Forelimb muscle (tissue), 1 donor: ENCODE measurements around the gene EIF4G1. TPM values are rescaled to one million over a fixed set of nuclear protein-coding genes. Genes with fewer than 3 reads are reported as not detected.

Source experiments
- DNase-seq: peaks from one replicate; pipeline ENCODE4 v3.0.0-alpha.2; 2013; ENCODE audit warnings: low read depth
- polyA plus RNA-seq: library from polyadenylated mRNA; unstranded; fragments of 120-200 nt; gene quantifications from one replicate; pipeline ENCODE4 v1.2.1, GENCODE V29; 2013; ENCODE audit not compliant: insufficient read length

Gene EIF4G1
- polyA plus RNA-seq, 1 donor: 171 TPM

DNA sequence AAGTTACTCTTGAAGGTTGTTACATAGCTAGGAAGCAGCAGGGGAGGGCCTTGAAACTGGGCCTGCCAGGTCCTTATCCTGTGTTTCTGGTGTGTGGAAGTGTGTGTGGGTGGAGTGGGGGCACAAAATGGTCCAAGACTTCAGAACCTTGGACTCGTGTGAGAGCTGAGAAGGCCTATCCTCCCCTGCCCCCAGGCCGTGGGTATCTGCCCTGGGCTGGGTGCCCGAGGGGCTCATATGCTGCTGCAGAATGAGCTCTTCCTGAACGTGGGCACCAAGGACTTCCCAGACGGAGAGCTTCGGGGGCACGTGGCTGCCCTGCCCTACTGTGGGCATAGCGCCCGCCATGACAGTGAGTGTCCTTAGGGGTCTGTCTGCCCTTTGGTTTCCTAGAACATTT lies 69.9 kb downstream of the EIF4G1 start:
- DNase-seq: no peak

Other genes with a start within 250 kb of the EIF4G1 start
- not detected for gene HTR3E, start 217.5 kb upstream of the EIF4G1 start, polyA plus RNA-seq
- gene EIF2B5, start 179.2 kb upstream of the EIF4G1 start, polyA plus RNA-seq: 36.4 TPM
- gene DVL3, start 159.2 kb upstream of the EIF4G1 start, polyA plus RNA-seq: 85.7 TPM
- gene AP2M1, start 139.8 kb upstream of the EIF4G1 start, polyA plus RNA-seq: 177 TPM
- gene ABCF3, start 128.4 kb upstream of the EIF4G1 start, polyA plus RNA-seq: 53.2 TPM
- gene VWA5B2, start 85.0 kb upstream of the EIF4G1 start, polyA plus RNA-seq: 0.40 TPM
- gene ALG3, start 65.6 kb upstream of the EIF4G1 start, polyA plus RNA-seq: 21.5 TPM
- gene EEF1AKMT4, start 64.9 kb upstream of the EIF4G1 start, polyA plus RNA-seq: 1.4 TPM
- gene CAMK2N2, start 53.1 kb upstream of the EIF4G1 start, polyA plus RNA-seq: not detected
- gene ECE2, start 38.6 kb upstream of the EIF4G1 start, polyA plus RNA-seq: not detected
- 163 TPM for gene PSMD2, start 15.4 kb upstream of the EIF4G1 start, polyA plus RNA-seq
- 8.8 TPM for gene FAM131A, start 23.0 kb downstream of the EIF4G1 start, polyA plus RNA-seq
- 3.7 TPM for gene CLCN2, start 47.0 kb downstream of the EIF4G1 start, polyA plus RNA-seq
- gene POLR2H, start 47.1 kb downstream of the EIF4G1 start, polyA plus RNA-seq: 45.6 TPM
- gene THPO, start 63.6 kb downstream of the EIF4G1 start, polyA plus RNA-seq: 1.8 TPM
- 19.2 TPM for gene CHRD, start 65.4 kb downstream of the EIF4G1 start, polyA plus RNA-seq
- gene EPHB3, start 247.2 kb downstream of the EIF4G1 start, polyA plus RNA-seq: 33.9 TPM